ENCODE data around the gene MCEE.

Gene MCEE

GRCh38 chr2:71063216-71063615 lies 66.8 kb downstream of the MCEE start:
- Histone ChIP-seq H3K9ac (no peak overlapping the region), H3K4me3 (ENCODE audit: low read depth, low read length) (no peak overlapping the region), H3K9me3 (ENCODE audit: control insufficient read depth, low read length) (no peaks in the 10 kb centered on the region), H3K4me2 (ENCODE audit: low read length) (no peak overlapping the region), H3K27me3 (ENCODE audit: control insufficient read depth, insufficient read depth, low read length) (no peaks in the 10 kb centered on the region), H3K4me1 (peaks cover 35% of the 10 kb centered on the region), H2AFZ (peak overlapping the region; percentile 72), H3K36me3 (ENCODE audit: control insufficient read depth, insufficient read depth, low read length) (no peaks in the 10 kb centered on the region), H3K79me2 (no peaks in the 10 kb centered on the region), H3K27ac (peak overlapping the region; percentile 97)
- TF ChIP-seq, protein P1, sequence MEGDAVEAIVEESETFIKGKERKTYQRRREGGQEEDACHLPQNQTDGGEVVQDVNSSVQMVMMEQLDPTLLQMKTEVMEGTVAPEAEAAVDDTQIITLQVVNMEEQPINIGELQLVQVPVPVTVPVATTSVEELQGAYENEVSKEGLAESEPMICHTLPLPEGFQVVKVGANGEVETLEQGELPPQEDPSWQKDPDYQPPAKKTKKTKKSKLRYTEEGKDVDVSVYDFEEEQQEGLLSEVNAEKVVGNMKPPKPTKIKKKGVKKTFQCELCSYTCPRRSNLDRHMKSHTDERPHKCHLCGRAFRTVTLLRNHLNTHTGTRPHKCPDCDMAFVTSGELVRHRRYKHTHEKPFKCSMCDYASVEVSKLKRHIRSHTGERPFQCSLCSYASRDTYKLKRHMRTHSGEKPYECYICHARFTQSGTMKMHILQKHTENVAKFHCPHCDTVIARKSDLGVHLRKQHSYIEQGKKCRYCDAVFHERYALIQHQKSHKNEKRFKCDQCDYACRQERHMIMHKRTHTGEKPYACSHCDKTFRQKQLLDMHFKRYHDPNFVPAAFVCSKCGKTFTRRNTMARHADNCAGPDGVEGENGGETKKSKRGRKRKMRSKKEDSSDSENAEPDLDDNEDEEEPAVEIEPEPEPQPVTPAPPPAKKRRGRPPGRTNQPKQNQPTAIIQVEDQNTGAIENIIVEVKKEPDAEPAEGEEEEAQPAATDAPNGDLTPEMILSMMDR (IDR thresholded peaks at IDR 0.05) = no peak

- H2AFZ ChIP-seq = peak overlapping the region; percentile 23
- H3K9ac ChIP-seq = no peak overlapping the region
- no peaks in the 10 kb centered on the region for H3K36me3 ChIP-seq (ENCODE audit: control insufficient read depth, insufficient read depth, low read length)
- H3K9me3 ChIP-seq (ENCODE audit: control insufficient read depth, low read length) = no peaks in the 10 kb centered on the region
- no peak overlapping the region for H3K4me2 ChIP-seq (ENCODE audit: low read length)
- TF ChIP-seq, protein P1 (IDR thresholded peaks at IDR 0.05) = no peak
- no peak overlapping the region for H3K27ac ChIP-seq
- H3K4me1 ChIP-seq = peaks cover 31% of the 10 kb centered on the region
- no peaks in the 10 kb centered on the region for H3K27me3 ChIP-seq (ENCODE audit: control insufficient read depth, insufficient read depth, low read length)
- H3K79me2 ChIP-seq = no peaks in the 10 kb centered on the region
- H3K4me3 ChIP-seq (ENCODE audit: low read depth, low read length) = no peak overlapping the region
Observed at GRCh38 chr2:71060871-71061270, 69.2 kb downstream of the MCEE start.

DNA sequence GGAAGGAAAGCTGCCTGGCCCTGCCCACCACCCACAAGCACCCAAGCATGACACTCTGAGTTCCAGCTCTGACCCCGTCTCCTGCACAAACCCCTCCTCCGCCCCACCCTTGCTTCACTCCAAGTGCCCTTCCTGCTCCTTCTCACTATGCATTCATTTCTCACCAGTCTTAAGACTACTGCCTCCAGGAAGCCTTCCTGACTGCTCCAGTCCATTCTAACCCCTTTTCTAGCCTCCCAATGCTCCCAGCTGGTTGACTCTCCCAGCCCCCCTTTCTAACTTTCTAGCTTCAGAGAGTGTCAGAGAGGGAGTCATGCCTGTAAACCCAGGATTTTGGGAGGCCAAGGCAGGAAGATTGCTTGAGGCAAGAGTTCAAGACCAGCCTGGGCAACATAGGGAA lies 69.8 kb downstream of the MCEE start:
- TF ChIP-seq, protein P1 (IDR thresholded peaks at IDR 0.05) = no peak
- no peak overlapping the region for H3K9ac ChIP-seq
- no peak overlapping the region for H3K4me2 ChIP-seq (ENCODE audit: low read length)
- no peak overlapping the region for H2AFZ ChIP-seq
- no peaks in the 10 kb centered on the region for H3K36me3 ChIP-seq (ENCODE audit: control insufficient read depth, insufficient read depth, low read length)
- no peaks in the 10 kb centered on the region for H3K27me3 ChIP-seq (ENCODE audit: control insufficient read depth, insufficient read depth, low read length)
- H3K27ac ChIP-seq = no peak overlapping the region
- H3K4me3 ChIP-seq (ENCODE audit: low read depth, low read length) = no peak overlapping the region
- H3K4me1 ChIP-seq = peaks cover 28% of the 10 kb centered on the region
- H3K79me2 ChIP-seq = no peaks in the 10 kb centered on the region
- no peaks in the 10 kb centered on the region for H3K9me3 ChIP-seq (ENCODE audit: control insufficient read depth, low read length)
